Hepatocyte (in vitro differentiated cells): ENCODE measurements around the gene NOD2. TPM values are rescaled to one million over a fixed set of nuclear protein-coding genes. Genes with fewer than 3 reads are reported as not detected.

Experiments used
- DNase-seq: peaks from one replicate; pipeline ENCODE4 v3.0.0-alpha.2; 2016; ENCODE audit warnings: low spot score
- H2AFZ ChIP-seq: fragments of 200-600 bp; sonication (generic); 2 replicates; pipeline ENCODE4 v1.6.0; 2016; ENCODE audit warnings: antibody characterized with exemption, mild to moderate bottlenecking
- H3K27ac ChIP-seq: fragments of 200-600 bp; sonication (generic); 2 replicates; pipeline ENCODE4 v1.5.1; 2016; ENCODE audit warnings: mild to moderate bottlenecking
- H3K27me3 ChIP-seq: fragments of 200-600 bp; sonication (generic); 2 replicates; pipeline ENCODE4 v1.6.1; 2016
- H3K36me3 ChIP-seq: fragments of 200-600 bp; sonication (generic); replicated peaks from 2 replicates; pipeline ENCODE4 v1.5.1; 2016; ENCODE audit warnings: low read depth; ENCODE audit not compliant: insufficient read depth
- H3K4me1 ChIP-seq: fragments of 200-600 bp; sonication (generic); 2 replicates; pipeline ENCODE4 v1.5.1; 2016; ENCODE audit warnings: mild to moderate bottlenecking, moderate library complexity; ENCODE audit not compliant: insufficient read depth
- H3K4me2 ChIP-seq: fragments of 200-600 bp; sonication (generic); 2 replicates; pipeline ENCODE4 v1.6.0; 2016
- H3K4me3 ChIP-seq: fragments of 200-600 bp; sonication (generic); 2 replicates; pipeline ENCODE4 v1.5.1; 2016; ENCODE audit warnings: mild to moderate bottlenecking
- H3K79me2 ChIP-seq: fragments of 200-600 bp; sonication (generic); 2 replicates; pipeline ENCODE4 v1.6.0; 2017; ENCODE audit warnings: mild to moderate bottlenecking
- H3K9me2 ChIP-seq: fragments of 200-600 bp; sonication (generic); replicated peaks from 2 replicates; pipeline ENCODE4 v1.6.0; 2017; ENCODE audit warnings: mild to moderate bottlenecking; ENCODE audit not compliant: insufficient read depth
- H3K9me3 ChIP-seq: fragments of 200-600 bp; sonication (generic); 2 replicates; pipeline ENCODE4 v1.5.1; 2016; ENCODE audit warnings: low read depth, mild to moderate bottlenecking
- H4K20me1 ChIP-seq: fragments of 200-600 bp; sonication (generic); 2 replicates; pipeline ENCODE4 v1.6.0; 2016; ENCODE audit warnings: mild to moderate bottlenecking; ENCODE audit not compliant: insufficient read depth, poor library complexity, severe bottlenecking
- EZH2 ChIP-seq: fragments of 200-600 bp; sonication (generic); IDR thresholded peaks from 2 replicates; pipeline ENCODE4 v1.6.1; 2016; ENCODE audit warnings: antibody characterized with exemption, mild to moderate bottlenecking, borderline replicate concordance
- EZH2phosphoT487 ChIP-seq: fragments of 200-600 bp; sonication (generic); IDR thresholded peaks from one replicate; pipeline ENCODE4 v1.6.1; 2018; ENCODE audit warnings: antibody characterized with exemption, mild to moderate bottlenecking, low read depth, moderate library complexity; ENCODE audit not compliant: unreplicated experiment, severe bottlenecking
- WGBS: methylation state at CpG from one replicate; pipeline ENCODE4 v1.1.6; 2016; ENCODE audit warnings: low lambda C conversion rate; ENCODE audit errors: missing lambda C conversion rate; 5-methylcytosine and 5-hydroxymethylcytosine counted together
- polyA plus RNA-seq: library from polyadenylated mRNA; unstranded; fragments of >200 nt; fragmentation: Nextera tagmentation; extraction: Ambion mirVana; gene quantifications from 2 replicates; pipeline ENCODE4 v1.2.1, GENCODE V29; 2016
- total RNA-seq: library from RNA; depleted of rRNA; stranded (reverse); fragments of >200 nt; gene quantifications from 2 replicates; pipeline ENCODE4 v1.2.3, GENCODE V29; 2014
- TF ChIP-seq, protein P1 (sequence below): fragments of 200-600 bp; sonication (generic); IDR thresholded peaks from 2 replicates; pipeline ENCODE4 v1.5.1; 2016; ENCODE audit warnings: antibody characterized with exemption, mild to moderate bottlenecking; ENCODE audit not compliant: poor library complexity

Gene NOD2
- total and polyA plus RNA-seq, 2 experiments from 2014 or later = 0.13 TPM; not detected in 1

DNA sequence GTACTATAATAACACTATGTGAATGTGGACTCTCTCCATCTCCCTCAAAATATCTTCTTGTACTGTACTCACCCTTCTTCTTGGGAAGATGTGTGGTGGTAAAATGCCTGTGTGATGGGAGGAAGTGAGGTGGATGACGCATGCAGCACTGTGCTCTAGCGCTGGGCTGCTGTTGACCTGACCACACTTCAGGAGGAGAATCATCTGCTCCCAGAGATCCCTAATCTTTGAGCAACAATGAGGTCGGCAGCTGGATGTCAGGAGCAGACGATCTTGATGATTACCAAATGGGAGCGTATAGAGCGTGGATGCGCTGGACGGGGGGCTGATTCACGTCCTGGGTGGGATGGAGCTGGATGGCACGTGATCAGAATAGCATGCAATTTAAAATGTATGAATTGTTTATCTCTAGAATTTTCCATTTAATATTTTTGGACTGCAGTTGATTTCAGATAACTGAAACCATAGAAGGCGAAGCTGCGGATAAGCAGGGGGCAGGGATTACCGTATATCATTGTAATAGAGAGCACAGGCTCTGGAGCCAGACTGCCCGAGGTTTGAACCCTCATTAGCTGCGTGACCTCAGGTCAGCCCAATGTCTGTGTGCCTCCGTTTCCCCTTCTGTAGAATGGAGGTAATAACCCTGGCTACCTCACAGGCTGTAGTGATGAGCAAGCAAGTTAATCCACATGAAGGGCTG, 24.8 kb downstream of the NOD2 start:
- Histone ChIP-seq H3K27me3 (no peaks in the 10 kb centered on the region), H2AFZ (no peak overlapping the region), H3K9me2 (no peaks in the 10 kb centered on the region), H3K36me3 (no peaks in the 10 kb centered on the region), H3K79me2 (no peaks in the 10 kb centered on the region), H3K4me1 (peaks cover 23% of the 10 kb centered on the region), H4K20me1 (no peaks in the 10 kb centered on the region), H3K9me3 (no peaks in the 10 kb centered on the region), H3K4me3 (no peak overlapping the region), H3K4me2 (no peak overlapping the region), H3K27ac (no peak overlapping the region)
- DNase-seq = no peak
- 67% methylated on average over 16 of the region's 16 CpGs for WGBS
- TF ChIP-seq, protein P1, sequence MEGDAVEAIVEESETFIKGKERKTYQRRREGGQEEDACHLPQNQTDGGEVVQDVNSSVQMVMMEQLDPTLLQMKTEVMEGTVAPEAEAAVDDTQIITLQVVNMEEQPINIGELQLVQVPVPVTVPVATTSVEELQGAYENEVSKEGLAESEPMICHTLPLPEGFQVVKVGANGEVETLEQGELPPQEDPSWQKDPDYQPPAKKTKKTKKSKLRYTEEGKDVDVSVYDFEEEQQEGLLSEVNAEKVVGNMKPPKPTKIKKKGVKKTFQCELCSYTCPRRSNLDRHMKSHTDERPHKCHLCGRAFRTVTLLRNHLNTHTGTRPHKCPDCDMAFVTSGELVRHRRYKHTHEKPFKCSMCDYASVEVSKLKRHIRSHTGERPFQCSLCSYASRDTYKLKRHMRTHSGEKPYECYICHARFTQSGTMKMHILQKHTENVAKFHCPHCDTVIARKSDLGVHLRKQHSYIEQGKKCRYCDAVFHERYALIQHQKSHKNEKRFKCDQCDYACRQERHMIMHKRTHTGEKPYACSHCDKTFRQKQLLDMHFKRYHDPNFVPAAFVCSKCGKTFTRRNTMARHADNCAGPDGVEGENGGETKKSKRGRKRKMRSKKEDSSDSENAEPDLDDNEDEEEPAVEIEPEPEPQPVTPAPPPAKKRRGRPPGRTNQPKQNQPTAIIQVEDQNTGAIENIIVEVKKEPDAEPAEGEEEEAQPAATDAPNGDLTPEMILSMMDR = no peak
- TF ChIP-seq EZH2phosphoT487 (no peak), EZH2 (no peak)

DNA sequence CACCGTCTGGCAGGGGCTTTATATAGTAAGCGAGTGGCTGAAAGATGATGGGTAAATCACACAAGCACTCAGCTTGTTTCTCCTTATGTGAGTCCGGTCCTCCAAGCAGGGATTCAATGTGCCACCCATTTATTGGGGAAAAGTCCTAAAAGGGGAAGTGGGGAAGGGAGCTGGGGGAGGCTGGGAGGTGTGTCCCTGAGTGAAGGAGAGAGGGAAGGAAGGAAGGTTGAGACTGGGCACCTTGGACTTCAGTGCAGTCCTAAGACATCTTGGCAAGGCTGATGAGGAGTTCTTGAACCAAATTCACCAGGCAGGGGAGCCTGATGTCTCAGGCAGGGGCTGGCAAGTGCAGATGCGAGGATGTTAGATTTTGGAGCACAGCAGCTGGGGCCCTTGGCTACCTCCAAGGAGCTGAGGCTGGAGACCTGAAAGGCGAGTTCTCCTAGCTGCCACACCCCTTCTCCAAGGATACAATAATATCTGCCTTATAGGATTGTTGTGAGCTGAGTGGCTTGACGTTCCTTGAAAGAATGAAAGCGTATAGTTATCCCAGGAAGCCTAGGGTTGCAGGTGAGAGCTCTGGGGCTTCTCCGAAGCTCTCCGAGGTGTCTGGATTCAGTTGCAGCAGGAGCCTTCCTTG, 25.5 kb downstream of the NOD2 start:
- DNase-seq = no peak
- 57% methylated on average over 8 of the region's 9 CpGs for WGBS
- TF ChIP-seq EZH2 (no peak), EZH2phosphoT487 (no peak)
- TF ChIP-seq, protein P1 = no peak
- peak overlapping the region; percentile 67 for H3K4me2 ChIP-seq
- no peaks in the 10 kb centered on the region for H3K36me3 ChIP-seq
- no peaks in the 10 kb centered on the region for H3K27me3 ChIP-seq
- no peaks in the 10 kb centered on the region for H3K9me3 ChIP-seq
- H3K4me3 ChIP-seq = no peak overlapping the region
- H2AFZ ChIP-seq = no peak overlapping the region
- no peaks in the 10 kb centered on the region for H3K9me2 ChIP-seq
- peaks cover 22% of the 10 kb centered on the region for H3K4me1 ChIP-seq
- no peaks in the 10 kb centered on the region for H3K79me2 ChIP-seq
- no peaks in the 10 kb centered on the region for H4K20me1 ChIP-seq
- H3K27ac ChIP-seq = peak overlapping the region; percentile 68

DNA sequence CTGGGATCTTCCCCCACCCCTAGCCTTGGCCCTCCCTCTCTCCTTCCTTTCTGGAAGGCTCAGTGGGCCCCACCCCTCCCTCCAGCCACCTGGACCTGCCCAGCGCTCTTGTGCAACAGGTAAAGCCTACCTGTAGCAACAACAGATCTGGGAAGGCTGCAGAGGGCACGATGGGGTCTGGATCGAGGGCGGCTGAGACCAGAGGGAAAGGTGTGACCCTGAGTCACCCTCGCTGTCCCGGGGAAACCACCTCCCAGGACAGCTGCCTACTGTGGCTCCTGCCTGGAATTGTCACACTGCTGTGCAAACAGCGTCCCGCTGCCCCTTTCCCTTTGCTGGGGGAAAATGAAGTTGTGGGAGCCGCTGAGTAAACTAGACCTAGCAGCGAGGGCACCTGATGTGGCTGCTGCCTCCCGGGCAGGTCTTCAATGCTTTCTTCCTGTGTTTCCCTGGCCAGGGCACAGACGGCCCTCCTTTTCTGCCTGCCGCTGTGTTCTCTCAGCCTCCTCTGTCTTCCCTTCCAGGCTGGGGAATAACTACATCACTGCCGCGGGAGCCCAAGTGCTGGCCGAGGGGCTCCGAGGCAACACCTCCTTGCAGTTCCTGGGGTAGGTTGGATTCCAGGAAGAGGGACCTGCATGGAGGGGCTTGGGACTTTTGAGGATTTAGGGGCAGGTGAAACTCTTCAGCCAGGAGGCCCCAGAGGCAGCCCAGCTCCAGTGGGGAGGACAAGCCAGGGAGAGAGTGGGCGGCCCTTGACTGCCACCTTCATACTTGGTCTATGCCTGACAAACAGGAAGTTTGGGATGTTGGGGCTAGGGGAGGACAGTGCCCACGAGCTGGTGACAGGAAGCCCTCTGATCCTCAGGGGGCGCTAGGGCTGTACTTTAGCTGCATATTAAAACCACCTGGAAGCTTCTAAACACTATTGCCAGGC, 26.3 kb downstream of the NOD2 start:
- peak; percentile 70 for DNase-seq
- no peak overlapping the region for H3K4me3 ChIP-seq
- peak overlapping the region; percentile 15 for H2AFZ ChIP-seq
- no peaks in the 10 kb centered on the region for H3K79me2 ChIP-seq
- no peaks in the 10 kb centered on the region for H3K27me3 ChIP-seq
- H4K20me1 ChIP-seq = no peaks in the 10 kb centered on the region
- H3K9me2 ChIP-seq = no peaks in the 10 kb centered on the region
- H3K36me3 ChIP-seq = no peaks in the 10 kb centered on the region
- peak overlapping the region; percentile 68 for H3K27ac ChIP-seq
- peaks cover 16% of the 10 kb centered on the region for H3K4me1 ChIP-seq
- 69% methylated on average over 20 of the region's 20 CpGs for WGBS
- H3K4me2 ChIP-seq = peak overlapping the region; percentile 67
- H3K9me3 ChIP-seq = no peaks in the 10 kb centered on the region
- no peak for TF ChIP-seq EZH2phosphoT487
- no peak for TF ChIP-seq EZH2
- TF ChIP-seq, protein P1 = no peak
